H1 (cell line): Measurements from ENCODE around the gene GALC. TPM values are rescaled to one million over a fixed set of nuclear protein-coding genes. Genes with fewer than 3 reads are reported as not detected.

Experiments used
- CTCF ChIA-PET: fragments of 300-600 bp; sonication (Branson Sonifier 250); formaldehyde crosslinking; loops from one replicate; lab custom pipeline; 2021; ENCODE audit not compliant: partially characterized antibody; lab: Charles Lee
- POLR2A ChIA-PET: fragments of 300-600 bp; sonication (Branson Sonifier 250); formaldehyde crosslinking; loops from one replicate; lab custom pipeline; 2021; ENCODE audit warnings: inconsistent platforms; ENCODE audit not compliant: partially characterized antibody; lab: Charles Lee
- DNase-seq, 2 experiments: peaks; one replicate each; pipeline versions ENCODE4 v3.0.0 to v3.0.0-alpha.2; 2010 to 2022; ENCODE audit warnings: low spot score in 2 of 2, low read depth in 1 of 2, mixed read lengths in 1 of 2
- FAIRE-seq: peaks from 2 replicates; lab custom pipeline; 2011; peaks lifted over from hg19 to GRCh38; lab: Jason Lieb, UNC
- H2AFZ ChIP-seq: 2 replicates; pipeline ENCODE4 v1.8.1; 2012; ENCODE audit warnings: low read length, inconsistent platforms
- H2AK5ac ChIP-seq: 2 replicates; pipeline ENCODE4 v1.6.1; 2013; ENCODE audit warnings: low read depth, low read length
- H2BK120ac ChIP-seq: replicated peaks from 2 replicates; pipeline ENCODE3; 2013; ENCODE audit warnings: low read depth, low read length, inconsistent platforms
- H2BK12ac ChIP-seq: 2 replicates; pipeline ENCODE4 v1.6.1; 2013; ENCODE audit warnings: low read depth, low read length
- H2BK15ac ChIP-seq: 2 replicates; pipeline ENCODE4 v1.6.1; 2013; ENCODE audit warnings: low read length
- H2BK20ac ChIP-seq: 2 replicates; pipeline ENCODE4 v1.6.1; 2013; ENCODE audit warnings: low read length
- H2BK5ac ChIP-seq: 2 replicates; pipeline ENCODE4 v1.6.1; 2013; ENCODE audit warnings: low read depth, low read length
- H3K14ac ChIP-seq: 2 replicates; pipeline ENCODE4 v1.6.1; 2013; ENCODE audit warnings: inconsistent platforms; ENCODE audit not compliant: insufficient read length
- H3K18ac ChIP-seq: 2 replicates; pipeline ENCODE4 v1.6.1; 2013; ENCODE audit warnings: low read length; ENCODE audit errors: extremely low read depth
- H3K23ac ChIP-seq: 2 replicates; pipeline ENCODE4 v1.6.1; 2013; ENCODE audit warnings: inconsistent platforms; ENCODE audit not compliant: insufficient read length
- H3K23me2 ChIP-seq: 2 replicates; pipeline ENCODE4 v1.6.1; 2013; ENCODE audit warnings: low read depth, low read length
- H3K27ac ChIP-seq: 2 replicates; pipeline ENCODE4 v1.6.1; 2011; ENCODE audit warnings: low read depth, low read length, inconsistent platforms
- H3K27me3 ChIP-seq, 4 experiments: replicated peaks in 1 of 4; 1 replicate in 1 of 4; 2 replicates in 3 of 4; pipeline versions ENCODE4 v1.6.1 to v1.8.1; 2011 to 2013; ENCODE audit warnings: low read length in 3 of 4, mild to moderate bottlenecking in 3 of 4, inconsistent platforms in 2 of 4, mixed read lengths in 2 of 4, moderate library complexity in 1 of 4; ENCODE audit not compliant: control insufficient read depth in 3 of 4, insufficient read depth in 3 of 4; ENCODE audit errors: extremely low read depth in 1 of 4
- H3K36me3 ChIP-seq, 4 experiments: 2 replicates each; pipeline versions ENCODE4 v1.6.1 to v1.8.1; 2011 to 2013; ENCODE audit warnings: mild to moderate bottlenecking in 4 of 4, low read length in 3 of 4, moderate library complexity in 2 of 4, control low read depth in 1 of 4, inconsistent platforms in 1 of 4; ENCODE audit not compliant: insufficient read depth in 4 of 4, control insufficient read depth in 2 of 4
- H3K4ac ChIP-seq: replicated peaks from 2 replicates; pipeline ENCODE3; 2013; ENCODE audit warnings: low read length, low read depth, mixed read lengths, inconsistent platforms; ENCODE audit not compliant: insufficient read length
- H3K4me1 ChIP-seq, 4 experiments: replicated peaks in 1 of 4; 1 replicate in 1 of 4; 2 replicates in 3 of 4; pipeline versions ENCODE4 v1.6.1 to v1.8.1; 2011 to 2013; ENCODE audit warnings: low read length in 3 of 4, inconsistent platforms in 2 of 4, mixed read lengths in 1 of 4; ENCODE audit not compliant: insufficient read depth in 4 of 4, control insufficient read depth in 3 of 4
- H3K4me2 ChIP-seq, 2 experiments: 2 replicates each; pipeline versions ENCODE4 v1.6.1 to v1.8.1; 2011 to 2013; ENCODE audit warnings: low read depth in 2 of 2, low read length in 2 of 2, control low read depth in 1 of 2, inconsistent platforms in 1 of 2, mild to moderate bottlenecking in 1 of 2; ENCODE audit not compliant: insufficient read depth in 1 of 2
- H3K4me3 ChIP-seq, 4 experiments: fragments of 200-600, 300-600 bp in 1 of 4; sonication (generic), shearing (Covaris generic), sonication (Bioruptor Twin) in 1 of 4; 2 replicates each; pipeline versions ENCODE4 v1.5.1 to v1.8.1; 2011 to 2016; ENCODE audit warnings: low read length in 4 of 4, low read depth in 3 of 4, control low read depth in 2 of 4, inconsistent platforms in 2 of 4, mild to moderate bottlenecking in 2 of 4, mixed read lengths in 1 of 4, moderate library complexity in 1 of 4; ENCODE audit not compliant: insufficient read depth in 2 of 4; ENCODE audit errors: extremely low read depth in 1 of 4
- H3K56ac ChIP-seq: replicated peaks from 2 replicates; pipeline ENCODE3; 2013; ENCODE audit warnings: low read depth, mild to moderate bottlenecking, mixed read lengths, low read length, inconsistent platforms; ENCODE audit not compliant: insufficient read length
- H3K79me1 ChIP-seq: 2 replicates; pipeline ENCODE4 v1.6.1; 2013; ENCODE audit warnings: low read depth, low read length, control low read depth
- H3K79me2 ChIP-seq, 2 experiments: 2 replicates each; pipeline versions ENCODE4 v1.6.1 to v1.8.1; 2012 to 2013; ENCODE audit warnings: low read length in 2 of 2, mild to moderate bottlenecking in 2 of 2, inconsistent platforms in 1 of 2; ENCODE audit not compliant: insufficient read depth in 2 of 2, control insufficient read depth in 1 of 2
- H3K9ac ChIP-seq, 4 experiments: replicated peaks in 1 of 4; 1 replicate in 1 of 4; 2 replicates in 3 of 4; pipeline versions ENCODE4 v1.6.1 to v1.8.1; 2011 to 2013; ENCODE audit warnings: low read depth in 3 of 4, low read length in 3 of 4, control low read depth in 2 of 4, mild to moderate bottlenecking in 2 of 4, moderate library complexity in 2 of 4, inconsistent platforms in 1 of 4; ENCODE audit errors: extremely low read depth in 1 of 4
- H3K9me3 ChIP-seq, 2 experiments: 2 replicates each; pipeline versions ENCODE4 v1.6.1 to v1.8.1; 2012 to 2013; ENCODE audit warnings: mild to moderate bottlenecking in 2 of 2, moderate library complexity in 2 of 2, control low read depth in 1 of 2, inconsistent platforms in 1 of 2, low read depth in 1 of 2, low read length in 1 of 2, mixed read lengths in 1 of 2; ENCODE audit not compliant: insufficient read depth in 2 of 2
- H4K20me1 ChIP-seq, 2 experiments: replicated peaks in 1 of 2; 2 replicates each; pipeline versions ENCODE3 to v1.8.1; 2011 to 2013; ENCODE audit warnings: inconsistent platforms in 2 of 2, low read length in 2 of 2, mild to moderate bottlenecking in 1 of 2; ENCODE audit not compliant: insufficient read depth in 2 of 2, control insufficient read depth in 1 of 2
- H4K5ac ChIP-seq: 2 replicates; pipeline ENCODE4 v1.6.1; 2013; ENCODE audit warnings: low read length, low read depth, mixed read lengths, inconsistent platforms; ENCODE audit not compliant: insufficient read length
- H4K8ac ChIP-seq: 2 replicates; pipeline ENCODE4 v1.8.0; 2013; ENCODE audit warnings: mild to moderate bottlenecking, moderate library complexity, low read length, inconsistent platforms; ENCODE audit not compliant: insufficient read depth; ENCODE audit errors: extremely low read depth
- H4K91ac ChIP-seq: replicated peaks from 2 replicates; pipeline ENCODE3; 2013; ENCODE audit warnings: low read length, mixed read lengths, inconsistent platforms; ENCODE audit not compliant: insufficient read length
- CBX5 ChIP-seq: fragments of 300-800, 300-1000 bp; sonication (generic); IDR thresholded peaks from 2 replicates; pipeline ENCODE4 v1.7.1; 2016; ENCODE audit warnings: antibody characterized with exemption, low read length, low read depth
- POU5F1 ChIP-seq: IDR thresholded peaks from 2 replicates; pipeline ENCODE4 v1.6.1; 2011; ENCODE audit warnings: low read depth, mild to moderate bottlenecking, low read length, moderate library complexity
- SIN3A ChIP-seq, 2 experiments: IDR thresholded peaks in 1 of 2; conservative IDR thresholded peaks in 1 of 2; 2 replicates each; pipeline ENCODE4 v1.6.1; 2011 to 2012; ENCODE audit warnings: low read length in 2 of 2, improper control_type of control experiment in 1 of 2, low read depth in 1 of 2, mild to moderate bottlenecking in 1 of 2
- SIX5 ChIP-seq: IDR thresholded peaks from 2 replicates; pipeline ENCODE4 v1.6.1; 2011; ENCODE audit warnings: mild to moderate bottlenecking, low read depth, low read length
- SP4 ChIP-seq: IDR thresholded peaks from 2 replicates; pipeline ENCODE4 v1.6.1; 2012; ENCODE audit warnings: low read length, inconsistent platforms
- SUZ12 ChIP-seq: fragments of 200-600 bp; sonication (generic); IDR thresholded peaks from 2 replicates; pipeline ENCODE4 v1.6.1; 2012; ENCODE audit warnings: mild to moderate bottlenecking, inconsistent platforms, low read length, moderate library complexity, mixed read lengths
- TEAD4 ChIP-seq: IDR thresholded peaks from 2 replicates; pipeline ENCODE4 v1.6.1; 2012; ENCODE audit warnings: low read depth, low read length, inconsistent platforms, mixed read lengths
- WGBS, 2 experiments: shearing (Covaris generic) in 1 of 2; methylation state at CpG; one replicate each; pipeline versions ENCODE4 v1.1.6 to v1.1.7; 2013 to 2015; ENCODE audit warnings: low lambda C conversion rate in 2 of 2, mixed read lengths in 2 of 2, inconsistent platforms in 1 of 2, low coverage in 1 of 2, missing lambda C conversion rate in 1 of 2; ENCODE audit not compliant: insufficient replicate concordance in 2 of 2, insufficient coverage in 1 of 2, insufficient read length in 1 of 2; ENCODE audit errors: extremely low coverage in 1 of 2, missing lambda C conversion rate in 1 of 2; 5-methylcytosine and 5-hydroxymethylcytosine counted together
- polyA plus RNA-seq, 7 experiments: library from polyadenylated mRNA; depleted of rRNA in 3 of 7; stranded (reverse) in 5 of 7; unstranded in 2 of 7; fragments of >200 nt in 5 of 7; fragments of 200-250 nt in 2 of 7; gene quantifications; 1 replicate in 5 of 7; 2 replicates in 1 of 7; 4 replicates in 1 of 7; pipeline versions ENCODE4 v1.2.1 to v1.2.3, GENCODE V29; 2011 to 2013; ENCODE audit warnings: missing spikeins in 2 of 7, mixed read lengths in 2 of 7
- total RNA-seq: library from RNA; stranded (reverse); fragmentation: NEBNext Ultra II Directional; extraction: Animal tissue kit (Norgen Biotek cat#: 25700); gene quantifications from 2 replicates; pipeline ENCODE4 v1.2.1, GENCODE V29; 2021

Gene GALC
- total and polyA plus RNA-seq, 2 of the 8 experiments (the other 6 are each of a cell fraction or from before 2014, with no cell fraction given): 6.1 to 12.3 TPM

- Histone ChIP-seq H2BK12ac (no peak overlapping the region), H3K79me2 (no peaks in the 10 kb centered on the region), H3K9ac (no peak overlapping the region), H3K4me1 (no peaks in the 10 kb centered on the region), H3K23me2 (no peaks in the 10 kb centered on the region), H2BK20ac (no peak overlapping the region), H2BK15ac (0 out of 2 replicates have a peak overlapping the region, but pooled peaks have one; percentile 16), H3K14ac (no peak overlapping the region), H3K18ac (no peak overlapping the region), H2BK5ac (no peak overlapping the region), H2AFZ (no peak overlapping the region), H4K8ac (no peak overlapping the region), H3K56ac (no peak overlapping the region), H2AK5ac (no peak overlapping the region), H3K79me1 (no peaks in the 10 kb centered on the region), H4K91ac (no peak overlapping the region), H3K4me2 (no peak overlapping the region), H3K23ac (no peak overlapping the region), H3K36me3 (no peaks in the 10 kb centered on the region), H4K20me1 (no peaks in the 10 kb centered on the region), H3K27me3 (no peaks in the 10 kb centered on the region), H3K4ac (no peak overlapping the region), H2BK120ac (no peak overlapping the region), H3K9me3 (peaks cover 0 to 9% of the 10 kb centered on the region in 2 experiments; a peak in 1 of 4 replicates), H4K5ac (no peak overlapping the region), H3K4me3 (no peak overlapping the region), H3K27ac (no peak overlapping the region)
- POLR2A ChIA-PET: no interaction called here
- 91% methylated on average over 6 of the region's 6 CpGs; no CpG with 5 or more reads in 1 of the 2 experiments for WGBS, 2 experiments
- DNase-seq (no peak), FAIRE-seq (no peak)
- TF ChIP-seq CBX5 (no peak), SP4 (no peak), TEAD4 (no peak), SUZ12 (no peak), SIX5 (no peak), POU5F1 (no peak), SIN3A (conservative IDR thresholded peaks at IDR 0.05 in 1 of 2, IDR thresholded peaks at IDR 0.05 in 1 of 2; ENCODE audit: low read depth in 1 of 2, low read length in 2 of 2) (no peak)
- CTCF ChIA-PET: interaction anchor here (1.0 to 1.4 kb wide), 3 partner anchors 18 to 111 kb away, joined by 3 to 5 read pairs (median 4); no protein-coding TSS in a partner anchor
These were observed 76.1 kb downstream of the GALC start for GRCh38 chr14:87916886-87917275.
